Psoas muscle (tissue), 8 donors: ENCODE results near the gene PPP6R2. TPM values are rescaled to one million over a fixed set of nuclear protein-coding genes. Genes with fewer than 3 reads are reported as not detected.
A peak's percentile ranks its signal among the peaks of the same experiment; 100 is the strongest.

Source experiments
- ATAC-seq, 4 donors: fragments of 200-7000 bp; cut with Tn5 transposase; one replicate each; pipeline ENCODE4 v1.9.1; 2020; ENCODE audit warnings: moderate library complexity in 3 of 4, mild to moderate bottlenecking in 2 of 4
- DNase-seq, 2 donors: peaks; one replicate each; pipeline ENCODE4 v3.0.0-alpha.2; 2020
- H3K27ac ChIP-seq: fragments of 200-600 bp; one replicate; pipeline ENCODE4 v1.8.0; 2022
- H3K27me3 ChIP-seq, 3 donors: fragments of 200-600 bp in 1 of 3; one replicate each; pipeline versions ENCODE4 v1.6.1 to v1.8.0; 2013 to 2022; ENCODE audit warnings: low read length in 2 of 3, mild to moderate bottlenecking in 2 of 3, moderate library complexity in 1 of 3; ENCODE audit not compliant: insufficient read depth in 3 of 3
- H3K36me3 ChIP-seq, 2 donors: fragments of 200-600 bp in 1 of 2; one replicate each; pipeline versions ENCODE4 v1.6.1 to v1.8.0; 2013 to 2022; ENCODE audit warnings: low read depth in 1 of 2, mild to moderate bottlenecking in 1 of 2, moderate library complexity in 1 of 2; ENCODE audit not compliant: insufficient read depth in 1 of 2
- H3K4me1 ChIP-seq: fragments of 200-600 bp; one replicate; pipeline ENCODE4 v1.8.0; 2022
- H3K4me3 ChIP-seq: fragments of 200-600 bp; one replicate; pipeline ENCODE4 v1.8.0; 2022; ENCODE audit warnings: mild to moderate bottlenecking
- H3K9me3 ChIP-seq: fragments of 200-600 bp; one replicate; pipeline ENCODE4 v1.8.0; 2022
- CTCF ChIP-seq: fragments of 200-600 bp; IDR thresholded peaks from one replicate; pipeline ENCODE4 v1.8.0; 2022; ENCODE audit warnings: antibody characterized with exemption
- WGBS, 3 donors: extraction: QIAGEN DNeasy Blood & Tissue Kit; methylation state at CpG; one replicate each; pipeline versions ENCODE4 v1.1.6 to v1.1.7; 2013; 5-methylcytosine and 5-hydroxymethylcytosine counted together
- intact Hi-C, 2 donors: fragments of 100-400 bp; cut with DNase I; formaldehyde crosslinking; loops; one replicate each; pipeline versions ENCODE4 v1.11.0 to v1.14.2; 2022
- polyA plus RNA-seq, 3 donors: library from polyadenylated mRNA; stranded (reverse); fragments of 200-250 nt; gene quantifications; one replicate each; pipeline ENCODE4 v1.2.3, GENCODE V29; 2013
- total RNA-seq, 4 donors: library from RNA; stranded (reverse); fragmentation: NEBNext Ultra II Directional in 2 of 4; extraction: Animal tissue kit (Norgen Biotek cat#: 25700) in 2 of 4; gene quantifications; one replicate each; pipeline versions ENCODE4 v1.2.1 to v1.2.4, GENCODE V29; 2021 to 2023
- donor health status: healthy with polysubstance abuse.
- donor health status: DM: no; HTN: no; CAD: no; lungs with moderate emphysema.
- donor health status: Bipolar disorder and iron deficiency.
- donor health status: healthy.
- donor health status: DM: yes; HTN: yes; CAD: no.
- donor health status: DM: no; HTN: no; CAD: no.
- donor health status: DM: no; HTN: no; CAD: no.
- donor health status: DM: yes; HTN: yes; CAD: no.

Gene PPP6R2
- total and polyA plus RNA-seq, 7 donors = 31.6 to 48.2 (median 41.6) TPM

- 84 to 95% (median 87%) methylated on average over 14 to 17 of the region's 17 CpGs for WGBS, 3 donors
- intact Hi-C loops = no loop called here
- H3K9me3 ChIP-seq = no peaks in the 10 kb centered on the region
- no peak overlapping the region for H3K27ac ChIP-seq
- no peaks in the 10 kb centered on the region for H3K36me3 ChIP-seq
- ATAC-seq = no peak
- H3K27me3 ChIP-seq = no peaks in the 10 kb centered on the region
- TF ChIP-seq CTCF = no peak
- no peak for DNase-seq
- H3K4me1 ChIP-seq = no peaks in the 10 kb centered on the region
- no peak overlapping the region for H3K4me3 ChIP-seq
Measured at GRCh38 chr22:50313600-50313999, 29.5 kb upstream of the PPP6R2 start.

DNA sequence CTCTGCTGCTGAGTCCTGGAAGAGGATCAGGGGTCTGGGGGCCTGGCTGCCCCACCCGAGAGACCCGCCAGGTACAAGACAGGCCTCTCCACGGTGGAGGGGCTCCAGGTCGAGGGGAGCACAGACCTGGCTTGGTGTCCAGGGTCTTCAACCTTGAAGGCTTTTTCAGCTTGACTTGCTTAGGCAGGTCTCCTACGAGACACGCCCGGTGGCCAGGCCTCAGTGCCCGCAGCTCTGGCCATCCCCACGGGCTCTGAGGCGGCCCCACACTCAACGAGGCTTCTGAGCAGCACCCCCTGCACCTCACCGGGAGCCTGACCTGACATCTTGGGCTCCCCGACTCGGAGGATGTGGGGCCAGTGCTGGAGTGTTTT is 29.1 kb upstream of the PPP6R2 start:
- no peak overlapping the region for H3K27ac ChIP-seq
- intact Hi-C loops = no loop called here
- no peak for ATAC-seq
- WGBS, 3 donors = 67 to 72% (median 71%) methylated on average over 13 to 14 of the region's 14 CpGs
- H3K27me3 ChIP-seq = no peaks in the 10 kb centered on the region
- DNase-seq = no peak
- no peaks in the 10 kb centered on the region for H3K9me3 ChIP-seq
- no peaks in the 10 kb centered on the region for H3K4me1 ChIP-seq
- no peak overlapping the region for H3K4me3 ChIP-seq
- TF ChIP-seq CTCF = no peak
- no peaks in the 10 kb centered on the region for H3K36me3 ChIP-seq

GRCh38 chr22:50314455-50315288 is 28.5 kb upstream of the PPP6R2 start:
- Histone ChIP-seq H3K27ac (no peak overlapping the region), H3K36me3 (no peaks in the 10 kb centered on the region), H3K27me3 (no peaks in the 10 kb centered on the region), H3K4me3 (peak overlapping the region; percentile 28), H3K9me3 (no peaks in the 10 kb centered on the region), H3K4me1 (no peaks in the 10 kb centered on the region)
- DNase-seq (peak in 1 of 2 donors; percentile 57), ATAC-seq (peak in 3 of 4 donors; percentile 17 to 51 (median 25))
- 65 to 70% (median 68%) methylated on average over 32 to 33 of the region's 33 CpGs for WGBS, 3 donors
- no peak for TF ChIP-seq CTCF
- intact Hi-C loops = no loop called here

- H3K27ac ChIP-seq = no peak overlapping the region
- TF ChIP-seq CTCF = no peak
- intact Hi-C loops = no loop called here
- H3K4me1 ChIP-seq = no peaks in the 10 kb centered on the region
- H3K9me3 ChIP-seq = no peaks in the 10 kb centered on the region
- no peak overlapping the region for H3K4me3 ChIP-seq
- DNase-seq (no peak), ATAC-seq (no peak)
- H3K36me3 ChIP-seq = no peaks in the 10 kb centered on the region
- H3K27me3 ChIP-seq = no peaks in the 10 kb centered on the region
- 87 to 88% (median 88%) methylated on average over 15 to 18 of the region's 18 CpGs for WGBS, 3 donors
Measured at GRCh38 chr22:50315289-50316113, 27.6 kb upstream of the PPP6R2 start.
